Endothelial cell of umbilical vein (primary cell): ENCODE data around the gene LRRC28. TPM values are rescaled to one million over a fixed set of nuclear protein-coding genes. Genes with fewer than 3 reads are reported as not detected.

Source experiments
- BruUV-seq: library from RNA; stranded (reverse); fragments of 400-500 nt; replicated peaks from 2 replicates; lab custom pipeline; 2021; lab: Mats Ljungman, UMichigan
- CTCF ChIA-PET: fragments of 300-600, 350-600 bp; sonication (Branson Sonifier 250); formaldehyde crosslinking; loops from one replicate; lab custom pipeline; 2021; ENCODE audit warnings: antibody characterized with exemption, inconsistent platforms; lab: Charles Lee
- POLR2A ChIA-PET: fragments of 300-600, 350-600 bp; sonication (Branson Sonifier 250); formaldehyde crosslinking; loops from one replicate; lab custom pipeline; 2021; ENCODE audit warnings: antibody characterized with exemption, inconsistent platforms; lab: Charles Lee
- DNase-seq: peaks from one replicate; pipeline ENCODE4 v3.0.0-alpha.2; 2011; ENCODE audit warnings: low read depth, low spot score
- FAIRE-seq: peaks from 2 replicates; lab custom pipeline; 2011; peaks lifted over from hg19 to GRCh38; lab: Jason Lieb, UNC
- H2AFZ ChIP-seq: 2 replicates; pipeline ENCODE4 v1.6.0; 2012; ENCODE audit warnings: low read depth, low read length, control low read depth, inconsistent platforms
- H3K27ac ChIP-seq: 2 replicates; pipeline ENCODE4 v1.5.1; 2011; ENCODE audit warnings: low read depth, mild to moderate bottlenecking, control low read depth, low read length, moderate library complexity; ENCODE audit not compliant: insufficient read depth
- H3K27me3 ChIP-seq, 2 experiments: 2 replicates each; pipeline versions ENCODE4 v1.6.0 to v1.6.1; 2011; ENCODE audit warnings: low read length in 2 of 2, mixed read lengths in 1 of 2; ENCODE audit not compliant: control insufficient read depth in 2 of 2, insufficient read depth in 2 of 2
- H3K36me3 ChIP-seq, 2 experiments: 2 replicates in 1 of 2; 3 replicates in 1 of 2; pipeline ENCODE4 v1.5.1; 2011; ENCODE audit warnings: low read length in 2 of 2, mild to moderate bottlenecking in 1 of 2, moderate library complexity in 1 of 2; ENCODE audit not compliant: control insufficient read depth in 2 of 2, insufficient read depth in 2 of 2; ENCODE audit errors: extremely low read depth in 1 of 2
- H3K4me1 ChIP-seq: 3 replicates; pipeline ENCODE4 v1.5.1; 2011; ENCODE audit warnings: mild to moderate bottlenecking, low read length; ENCODE audit not compliant: control insufficient read depth, insufficient read depth; ENCODE audit errors: extremely low read depth
- H3K4me2 ChIP-seq: 2 replicates; pipeline ENCODE4 v1.6.1; 2011; ENCODE audit warnings: low read length, control low read depth, mixed read lengths; ENCODE audit not compliant: insufficient read depth
- H3K4me3 ChIP-seq, 3 experiments: fragments of 200-600 bp in 1 of 3; sonication (generic), shearing (Covaris generic) in 1 of 3; replicated peaks in 1 of 3; 2 replicates each; pipeline ENCODE4 v1.5.1; 2011 to 2016; ENCODE audit warnings: control low read depth in 3 of 3, low read length in 3 of 3, mild to moderate bottlenecking in 2 of 3, inconsistent platforms in 1 of 3, low read depth in 1 of 3, moderate library complexity in 1 of 3; ENCODE audit not compliant: insufficient read depth in 1 of 3
- H3K79me2 ChIP-seq: 2 replicates; pipeline ENCODE4 v1.6.0; 2012; ENCODE audit warnings: low read length, inconsistent platforms; ENCODE audit not compliant: control insufficient read depth, insufficient read depth
- H3K9ac ChIP-seq: replicated peaks from 2 replicates; pipeline ENCODE3; 2011; ENCODE audit warnings: low read length, control low read depth; ENCODE audit not compliant: insufficient read depth; ENCODE audit errors: extremely low read depth
- H3K9me1 ChIP-seq: replicated peaks from 3 replicates; pipeline ENCODE4 v1.6.0; 2011; ENCODE audit warnings: mild to moderate bottlenecking, low read length; ENCODE audit not compliant: control insufficient read depth, insufficient read depth; ENCODE audit errors: extremely low read depth
- H3K9me3 ChIP-seq: replicated peaks from 2 replicates; pipeline ENCODE4 v1.5.1; 2012; ENCODE audit warnings: low read length, inconsistent platforms; ENCODE audit not compliant: control insufficient read depth, insufficient read depth
- H4K20me1 ChIP-seq: replicated peaks from 2 replicates; pipeline ENCODE3; 2011; ENCODE audit warnings: mild to moderate bottlenecking, low read length; ENCODE audit not compliant: control insufficient read depth, insufficient read depth; ENCODE audit errors: extremely low read depth
- EZH2 ChIP-seq: IDR thresholded peaks from 2 replicates; pipeline ENCODE4 v1.6.1; 2012; ENCODE audit warnings: borderline replicate concordance, low read depth, mild to moderate bottlenecking, moderate library complexity, low read length, inconsistent platforms; ENCODE audit not compliant: severe bottlenecking
- FOS ChIP-seq: IDR thresholded peaks from 2 replicates; pipeline ENCODE4 v1.6.1; 2011; ENCODE audit warnings: mild to moderate bottlenecking, low read length, moderate library complexity, borderline replicate concordance; ENCODE audit not compliant: insufficient read depth
- GATA2 ChIP-seq: IDR thresholded peaks from 2 replicates; pipeline ENCODE4 v1.7.0; 2011; ENCODE audit warnings: low read depth, mild to moderate bottlenecking, moderate library complexity, mixed read lengths, low read length; ENCODE audit not compliant: insufficient read length, insufficient read depth
- JUN ChIP-seq: IDR thresholded peaks from 2 replicates; pipeline ENCODE4 v1.6.1; 2011; ENCODE audit warnings: borderline replicate concordance, low read depth; ENCODE audit not compliant: insufficient read length, insufficient read depth
- MYC ChIP-seq: IDR thresholded peaks from one replicate; pipeline ENCODE4 v1.6.1; 2011; ENCODE audit warnings: mild to moderate bottlenecking, low read depth, low read length
- POLR2A ChIP-seq: IDR thresholded peaks from 2 replicates; pipeline ENCODE4 v1.6.1; 2012; ENCODE audit warnings: low read depth, mild to moderate bottlenecking, control low read depth, low read length
- POLR2AphosphoS5 ChIP-seq: IDR thresholded peaks from 2 replicates; pipeline ENCODE4 v1.6.1; 2012; ENCODE audit warnings: low read depth, mild to moderate bottlenecking, control low read depth, low read length, moderate library complexity; ENCODE audit not compliant: insufficient read depth
- dilution Hi-C: fragments of 300-500 bp; cut with MboI; formaldehyde crosslinking; loops from one replicate; pipeline ENCODE4 v1.15.0; 2019; ENCODE audit warnings: low sequenced_read_pairs; ENCODE audit not compliant: extremely low pct_ligation_motif_present
- intact Hi-C: fragments of 100-400 bp; cut with micrococcal nuclease; formaldehyde crosslinking; loops from one replicate; pipeline ENCODE4 v1.10.0; 2022
- polyA plus RNA-seq, 4 experiments: library from polyadenylated mRNA; depleted of rRNA in 3 of 4; stranded (reverse) in 3 of 4; unstranded in 1 of 4; fragments of >200 nt; gene quantifications; 2 replicates each; pipeline versions ENCODE4 v1.2.1 to v1.2.3, GENCODE V29; 2011 to 2012; ENCODE audit warnings: missing spikeins in 1 of 4
- total RNA-seq: library from RNA; stranded (reverse); gene quantifications from 2 replicates; pipeline ENCODE4 v1.2.3, GENCODE V29; 2021
- TF ChIP-seq, protein P1 (sequence below): IDR thresholded peaks from 2 replicates; pipeline ENCODE4 v1.6.1; 2011; ENCODE audit not compliant: insufficient read depth, insufficient read length
- TF ChIP-seq, protein P2 (sequence below), 2 donors: IDR thresholded peaks; 1 replicate in 1 of 2; 2 replicates in 1 of 2; pipeline ENCODE4 v1.5.1; 2011; ENCODE audit warnings: low read length in 2 of 2, mild to moderate bottlenecking in 2 of 2, moderate library complexity in 2 of 2, control low read depth in 1 of 2, inconsistent platforms in 1 of 2, low read depth in 1 of 2; ENCODE audit not compliant: insufficient read depth in 1 of 2; ENCODE audit errors: extremely low read depth in 1 of 2

Gene LRRC28
- total and polyA plus RNA-seq, 2 donors (not counting 3 experiments of a cell fraction or from before 2014, with no cell fraction given) = 19.6 to 26.7 TPM

DNA sequence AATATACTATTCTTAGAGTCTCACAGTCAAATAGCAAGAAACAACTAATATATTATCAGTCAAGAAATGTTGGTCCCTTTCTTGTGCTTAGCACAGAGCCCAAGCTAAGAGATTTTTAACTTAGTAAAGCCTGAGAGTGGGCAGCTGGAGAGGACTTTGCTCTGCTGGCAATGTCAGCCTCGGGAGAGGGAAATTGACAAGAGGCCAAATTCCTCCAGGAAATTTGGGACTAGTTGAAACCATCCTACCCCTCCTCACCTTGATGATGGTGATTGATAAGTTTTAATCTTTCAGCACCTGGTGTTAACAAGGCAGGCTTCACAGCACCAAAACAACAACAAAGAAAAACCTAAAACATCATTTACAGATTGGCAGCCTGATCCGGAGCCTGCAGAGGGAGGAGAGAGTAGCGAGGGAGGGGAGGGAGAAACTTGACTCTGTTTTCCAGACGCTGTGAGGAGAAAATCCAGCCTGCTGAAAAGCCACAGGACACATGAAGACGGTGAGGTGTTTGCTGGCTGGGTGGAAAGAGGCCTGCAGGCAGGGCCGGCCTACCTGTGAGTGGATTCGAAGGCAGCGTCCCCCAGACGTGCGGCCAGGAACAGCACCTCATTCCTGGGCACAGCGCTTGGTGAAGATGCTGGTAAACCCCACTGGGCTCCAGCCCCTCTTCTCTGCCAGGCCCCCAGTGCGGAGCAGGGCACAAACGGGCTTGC is 150.9 kb downstream of the LRRC28 start:
- intact Hi-C loops = loop anchor here (5.0 kb wide), 1 partner anchor 105 kb away; no protein-coding TSS in a partner anchor

More for the DNA sequence above, 150.9 kb downstream of the LRRC28 start:
- Histone ChIP-seq H3K9me3 (no peaks in the 10 kb centered on the region), H3K4me2 (no peak overlapping the region), H3K4me1 (no peaks in the 10 kb centered on the region), H3K36me3 (no peaks in the 10 kb centered on the region), H2AFZ (peak overlapping the region; percentile 17), H3K27ac (no peak overlapping the region), H3K9me1 (no peaks in the 10 kb centered on the region), H4K20me1 (no peaks in the 10 kb centered on the region), H3K9ac (no peak overlapping the region), H3K4me3 (no peak overlapping the region), H3K79me2 (no peaks in the 10 kb centered on the region), H3K27me3 (no peaks in the 10 kb centered on the region)
- dilution Hi-C loops = no loop called here
- TF ChIP-seq FOS = no peak
- TF ChIP-seq JUN = no peak
- no peak for TF ChIP-seq POLR2AphosphoS5
- TF ChIP-seq POLR2A = no peak
- TF ChIP-seq, protein P1, sequence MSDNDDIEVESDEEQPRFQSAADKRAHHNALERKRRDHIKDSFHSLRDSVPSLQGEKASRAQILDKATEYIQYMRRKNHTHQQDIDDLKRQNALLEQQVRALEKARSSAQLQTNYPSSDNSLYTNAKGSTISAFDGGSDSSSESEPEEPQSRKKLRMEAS = no peak
- TF ChIP-seq EZH2 = no peak
- no peak for TF ChIP-seq GATA2
- no peak for TF ChIP-seq MYC
- TF ChIP-seq, protein P2, sequence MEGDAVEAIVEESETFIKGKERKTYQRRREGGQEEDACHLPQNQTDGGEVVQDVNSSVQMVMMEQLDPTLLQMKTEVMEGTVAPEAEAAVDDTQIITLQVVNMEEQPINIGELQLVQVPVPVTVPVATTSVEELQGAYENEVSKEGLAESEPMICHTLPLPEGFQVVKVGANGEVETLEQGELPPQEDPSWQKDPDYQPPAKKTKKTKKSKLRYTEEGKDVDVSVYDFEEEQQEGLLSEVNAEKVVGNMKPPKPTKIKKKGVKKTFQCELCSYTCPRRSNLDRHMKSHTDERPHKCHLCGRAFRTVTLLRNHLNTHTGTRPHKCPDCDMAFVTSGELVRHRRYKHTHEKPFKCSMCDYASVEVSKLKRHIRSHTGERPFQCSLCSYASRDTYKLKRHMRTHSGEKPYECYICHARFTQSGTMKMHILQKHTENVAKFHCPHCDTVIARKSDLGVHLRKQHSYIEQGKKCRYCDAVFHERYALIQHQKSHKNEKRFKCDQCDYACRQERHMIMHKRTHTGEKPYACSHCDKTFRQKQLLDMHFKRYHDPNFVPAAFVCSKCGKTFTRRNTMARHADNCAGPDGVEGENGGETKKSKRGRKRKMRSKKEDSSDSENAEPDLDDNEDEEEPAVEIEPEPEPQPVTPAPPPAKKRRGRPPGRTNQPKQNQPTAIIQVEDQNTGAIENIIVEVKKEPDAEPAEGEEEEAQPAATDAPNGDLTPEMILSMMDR (IDR thresholded peaks at IDR 0.05; ENCODE audit: extremely low read depth in 1 of 2, insufficient read depth in 1 of 2, low read depth in 1 of 2, low read length in 2 of 2) = no peak
- BruUV-seq = no TSS peak
- CTCF ChIA-PET = interaction anchor here (1.0 kb wide), 1 partner anchor 302 kb away, joined by 8 read pairs; no protein-coding TSS in a partner anchor
- FAIRE-seq (no peak), DNase-seq (no peak)
- POLR2A ChIA-PET = no interaction called here
